Measurements from ENCODE around the gene CLASP2.
"Not testable (repeated sequence)": the region's sequence is repeated elsewhere in the genome, so short reads cannot be mapped to it uniquely, and the experiment has no call there.

CLASP2 gene

GRCh38 chr3:33526787-33527186, 191.3 kb downstream of the CLASP2 start:
- DNase-seq, result no peak

- DNase-seq, result no peak
Observed at GRCh38 chr3:33525232-33525631, 192.8 kb downstream of the CLASP2 start.

GRCh38 chr3:33523093-33523667, 194.9 kb downstream of the CLASP2 start:
- DNase-seq, result no peak

- DNase-seq, result no peak
Observed at GRCh38 chr3:33521736-33522135, 196.3 kb downstream of the CLASP2 start.

- DNase-seq, result no peak
Observed at GRCh38 chr3:33513262-33513863, 204.7 kb downstream of the CLASP2 start.

- no peak for DNase-seq
Observed at GRCh38 chr3:33505027-33505426, 213.0 kb downstream of the CLASP2 start.

- no peak for DNase-seq
Observed at GRCh38 chr3:33496449-33496848, 221.6 kb downstream of the CLASP2 start.

GRCh38 chr3:33491721-33492120, 226.3 kb downstream of the CLASP2 start:
- DNase-seq, result no peak

GRCh38 chr3:33490641-33491241, 227.3 kb downstream of the CLASP2 start:
- no peak for DNase-seq

GRCh38 chr3:33488683-33489082, 229.4 kb downstream of the CLASP2 start:
- DNase-seq, result no peak

- DNase-seq, result no peak
Observed at GRCh38 chr3:33488246-33488645, 229.8 kb downstream of the CLASP2 start.

- DNase-seq, result no peak
Observed at GRCh38 chr3:33482111-33482521, 235.9 kb downstream of the CLASP2 start.

GRCh38 chr3:33474896-33475295, 243.2 kb downstream of the CLASP2 start:
- DNase-seq, result no peak

- no peak for DNase-seq
Observed at GRCh38 chr3:33473813-33474212, 244.2 kb downstream of the CLASP2 start.

GRCh38 chr3:33467786-33468185, 250.3 kb downstream of the CLASP2 start:
- DNase-seq, result no peak

GRCh38 chr3:33461097-33461496, 257.0 kb downstream of the CLASP2 start:
- DNase-seq, result no peak

- not testable (repeated sequence) for DNase-seq
Observed at GRCh38 chr3:33459577-33459976, 258.5 kb downstream of the CLASP2 start.

- DNase-seq, result no peak
Observed at GRCh38 chr3:33458446-33458845, 259.6 kb downstream of the CLASP2 start.

- no peak for DNase-seq
Observed at GRCh38 chr3:33456756-33457155, 261.3 kb downstream of the CLASP2 start.

GRCh38 chr3:33453331-33453761, 264.7 kb downstream of the CLASP2 start:
- no peak for DNase-seq

- not testable (repeated sequence) for DNase-seq
Observed at GRCh38 chr3:33451994-33452393, 266.1 kb downstream of the CLASP2 start.

GRCh38 chr3:33447958-33448357, 270.1 kb downstream of the CLASP2 start:
- DNase-seq, result no peak

GRCh38 chr3:33447256-33447625, 270.8 kb downstream of the CLASP2 start:
- DNase-seq, result not testable (repeated sequence)

Data from activated naive CD4-positive, alpha-beta T cell treated with Interleukin-2 at 50 U/mL for 16 hours (primary cell).